Ishikawa (cell line): ENCODE data around the gene KNG1.

Experiments
- CEBPB ChIP-seq: IDR thresholded peaks from 2 replicates; pipeline ENCODE4 v1.6.1; 2012
- EGR1 ChIP-seq: IDR thresholded peaks from 2 replicates; pipeline ENCODE4 v1.6.1; 2012
- EP300 ChIP-seq: IDR thresholded peaks from 2 replicates; pipeline ENCODE4 v1.6.1; 2012; ENCODE audit warnings: borderline replicate concordance
- FOXM1 ChIP-seq: IDR thresholded peaks from 2 replicates; pipeline ENCODE4 v1.6.1; 2012; ENCODE audit warnings: low read depth, borderline replicate concordance
- MAX ChIP-seq: IDR thresholded peaks from 2 replicates; pipeline ENCODE4 v1.6.1; 2012
- NFIC ChIP-seq: IDR thresholded peaks from 2 replicates; pipeline ENCODE4 v1.6.1; 2012
- RAD21 ChIP-seq: IDR thresholded peaks from 2 replicates; pipeline ENCODE4 v1.6.1; 2012; ENCODE audit warnings: low read depth
- REST ChIP-seq: IDR thresholded peaks from 2 replicates; pipeline ENCODE4 v1.6.1; 2012; ENCODE audit warnings: low read depth, mild to moderate bottlenecking
- TAF1 ChIP-seq: IDR thresholded peaks from 2 replicates; pipeline ENCODE4 v1.6.1; 2012; ENCODE audit warnings: low read depth, mild to moderate bottlenecking
- TCF12 ChIP-seq: IDR thresholded peaks from 2 replicates; pipeline ENCODE4 v1.6.1; 2012; ENCODE audit warnings: low read depth
- TEAD4 ChIP-seq: IDR thresholded peaks from 2 replicates; pipeline ENCODE4 v1.6.1; 2012
- USF1 ChIP-seq: IDR thresholded peaks from 2 replicates; pipeline ENCODE4 v1.6.1; 2012
- YY1 ChIP-seq: IDR thresholded peaks from 2 replicates; pipeline ENCODE4 v1.6.1; 2012; ENCODE audit warnings: low read depth
- ZBTB7A ChIP-seq: IDR thresholded peaks from 2 replicates; pipeline ENCODE4 v1.6.1; 2012; ENCODE audit warnings: low read depth

Gene KNG1

GRCh38 chr3:186696522-186696921 is 20.6 kb upstream of the KNG1 start:
- no peak for TF ChIP-seq USF1

- TF ChIP-seq CEBPB, result no peak
- TF ChIP-seq TCF12, result no peak
- no peak for TF ChIP-seq TAF1
- no peak for TF ChIP-seq TEAD4
- TF ChIP-seq REST, result no peak
- TF ChIP-seq ZBTB7A, result no peak
- TF ChIP-seq RAD21, result no peak
- TF ChIP-seq MAX, result no peak
- TF ChIP-seq EGR1, result no peak
Observed at GRCh38 chr3:186697510-186697909, 19.6 kb upstream of the KNG1 start.

- TF ChIP-seq EGR1, result no peak
- no peak for TF ChIP-seq NFIC
- no peak for TF ChIP-seq EP300
Observed at GRCh38 chr3:186700267-186700666, 16.9 kb upstream of the KNG1 start.

- no peak for TF ChIP-seq TEAD4
- no peak for TF ChIP-seq RAD21
- TF ChIP-seq CEBPB, result no peak
Observed at GRCh38 chr3:186705882-186706780, 11.0 kb upstream of the KNG1 start.

GRCh38 chr3:186708983-186709679 is 8.0 kb upstream of the KNG1 start:
- TF ChIP-seq RAD21 (no peak), EP300 (no peak), YY1 (no peak), TAF1 (no peak)

GRCh38 chr3:186713499-186713898 is 3.7 kb upstream of the KNG1 start:
- no peak for TF ChIP-seq FOXM1
- no peak for TF ChIP-seq RAD21
- no peak for TF ChIP-seq CEBPB
- no peak for TF ChIP-seq TAF1
- no peak for TF ChIP-seq NFIC

- TF ChIP-seq EP300 (no peak), ZBTB7A (no peak), FOXM1 (no peak), TEAD4 (no peak), EGR1 (no peak), REST (no peak), NFIC (no peak), MAX (no peak), YY1 (no peak)
Observed at GRCh38 chr3:186719945-186720739, 3.0 kb downstream of the KNG1 start.
